GM12891 (cell line): ENCODE measurements around the gene TCF7L1.

Experiments used
- DNase-seq: peaks from one replicate; pipeline ENCODE4 v3.0.0; 2011; ENCODE audit warnings: low spot score; ENCODE audit not compliant: insufficient read length
- FAIRE-seq: peaks from 2 replicates; lab custom pipeline; 2011; peaks lifted over from hg19 to GRCh38; lab: Jason Lieb, UNC
- PAX5 ChIP-seq: IDR thresholded peaks from 2 replicates; pipeline ENCODE4 v1.6.1; 2011; ENCODE audit warnings: low read length, moderate library complexity, mild to moderate bottlenecking; ENCODE audit not compliant: insufficient read depth, severe bottlenecking
- POLR2A ChIP-seq: IDR thresholded peaks from 2 replicates; pipeline ENCODE4 v1.6.1; 2011; ENCODE audit warnings: low read depth, low read length, control low read depth
- POLR2AphosphoS5 ChIP-seq: IDR thresholded peaks from 2 replicates; pipeline ENCODE4 v1.6.1; 2011; ENCODE audit warnings: low read depth, low read length, control low read depth
- POU2F2 ChIP-seq: IDR thresholded peaks from 2 replicates; pipeline ENCODE4 v1.6.1; 2011; ENCODE audit warnings: low read depth, mild to moderate bottlenecking, control low read depth, low read length, moderate library complexity
- SPI1 ChIP-seq: IDR thresholded peaks from 2 replicates; pipeline ENCODE4 v1.6.1; 2011; ENCODE audit warnings: low read depth, low read length, control low read depth
- TAF1 ChIP-seq: IDR thresholded peaks from 2 replicates; pipeline ENCODE4 v1.6.1; 2011; ENCODE audit warnings: low read depth, low read length, control low read depth

Gene TCF7L1

DNA sequence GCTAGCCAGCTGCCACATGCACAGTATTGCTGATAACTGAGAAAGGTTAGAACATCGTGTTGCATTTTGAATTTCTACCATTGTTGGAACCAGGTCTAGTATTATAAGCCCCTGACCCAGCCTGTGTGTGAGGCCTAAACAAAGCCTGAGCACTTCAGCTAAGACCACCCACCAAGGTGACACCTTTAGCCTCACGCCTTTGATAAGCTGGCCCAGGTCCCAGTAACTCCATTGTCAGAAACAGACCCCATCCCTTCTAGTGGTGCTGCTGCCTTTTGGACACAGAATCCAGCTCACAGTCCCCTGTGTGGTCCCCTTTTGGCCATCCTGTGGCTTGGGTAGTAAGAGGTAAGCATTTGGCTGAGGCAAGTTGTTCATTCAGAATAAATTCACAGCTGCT is 223.0 kb downstream of the TCF7L1 start:
- TF ChIP-seq PAX5 (no peak), POLR2A (no peak), SPI1 (no peak), TAF1 (no peak), POLR2AphosphoS5 (no peak), POU2F2 (no peak)
- DNase-seq (no peak), FAIRE-seq (no peak)

DNA sequence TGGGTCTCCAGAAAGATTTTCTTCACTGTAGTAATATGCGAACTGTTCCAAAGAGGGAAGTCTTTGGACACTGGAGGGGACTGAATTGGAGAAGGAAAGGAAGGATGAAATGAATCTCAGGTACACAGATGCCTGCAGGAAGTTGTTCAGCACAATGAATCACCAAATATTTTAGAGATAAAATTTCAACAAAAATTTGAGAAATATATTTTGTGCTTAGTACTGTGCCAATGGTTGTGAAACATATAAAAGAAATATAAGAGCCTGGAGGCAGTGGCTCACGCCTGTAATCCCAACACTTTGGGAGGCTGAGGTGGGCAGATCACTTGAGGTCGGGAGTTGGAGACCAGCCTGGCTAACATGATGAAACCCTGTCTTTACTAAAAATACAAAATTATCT is 224.5 kb downstream of the TCF7L1 start:
- TF ChIP-seq TAF1 (no peak), POLR2A (no peak), POU2F2 (no peak), PAX5 (no peak), SPI1 (no peak), POLR2AphosphoS5 (no peak)
- no peak for FAIRE-seq
- no peak for DNase-seq
